OCI-LY3 (cell line): ENCODE measurements around the gene PYGB.

Experiments used
- EZH2phosphoT487 ChIP-seq: fragments of 200-600 bp; shearing (Covaris generic); IDR thresholded peaks from 2 replicates; pipeline ENCODE4 v1.6.1; 2018; ENCODE audit warnings: antibody characterized with exemption, mixed run types, low read depth
- TF ChIP-seq, protein P1 (sequence below): fragments of 200-600, 300-600 bp; sonication (generic); IDR thresholded peaks from 2 replicates; pipeline ENCODE4 v1.5.1; 2014; ENCODE audit warnings: antibody characterized with exemption, low read length, low read depth

DNA sequence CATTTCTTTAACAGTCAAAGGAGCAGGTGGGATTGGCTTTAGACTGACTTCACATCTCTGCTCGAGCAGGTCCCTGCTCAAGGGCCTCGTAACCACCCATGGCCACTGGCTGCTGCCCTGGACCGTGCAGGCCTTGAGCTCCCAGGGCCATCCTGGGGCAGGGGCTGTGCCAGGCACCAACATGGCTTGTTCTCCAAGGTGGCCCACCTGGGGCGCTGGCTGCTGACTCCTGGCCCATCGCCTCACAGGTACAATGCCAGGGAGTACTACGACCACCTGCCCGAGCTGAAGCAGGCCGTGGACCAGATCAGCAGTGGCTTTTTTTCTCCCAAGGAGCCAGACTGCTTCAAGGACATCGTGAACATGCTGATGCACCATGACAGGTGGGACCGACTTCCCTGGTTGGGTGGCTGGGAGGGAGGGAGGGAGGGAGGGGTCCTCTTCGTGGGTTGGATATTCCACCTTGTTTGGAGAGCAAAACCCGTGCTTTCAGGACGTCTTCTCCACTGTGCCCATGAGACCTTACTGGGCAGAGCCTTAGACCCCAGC is 46.1 kb downstream of the PYGB start:
- TF ChIP-seq EZH2phosphoT487, result no peak
- TF ChIP-seq, protein P1, sequence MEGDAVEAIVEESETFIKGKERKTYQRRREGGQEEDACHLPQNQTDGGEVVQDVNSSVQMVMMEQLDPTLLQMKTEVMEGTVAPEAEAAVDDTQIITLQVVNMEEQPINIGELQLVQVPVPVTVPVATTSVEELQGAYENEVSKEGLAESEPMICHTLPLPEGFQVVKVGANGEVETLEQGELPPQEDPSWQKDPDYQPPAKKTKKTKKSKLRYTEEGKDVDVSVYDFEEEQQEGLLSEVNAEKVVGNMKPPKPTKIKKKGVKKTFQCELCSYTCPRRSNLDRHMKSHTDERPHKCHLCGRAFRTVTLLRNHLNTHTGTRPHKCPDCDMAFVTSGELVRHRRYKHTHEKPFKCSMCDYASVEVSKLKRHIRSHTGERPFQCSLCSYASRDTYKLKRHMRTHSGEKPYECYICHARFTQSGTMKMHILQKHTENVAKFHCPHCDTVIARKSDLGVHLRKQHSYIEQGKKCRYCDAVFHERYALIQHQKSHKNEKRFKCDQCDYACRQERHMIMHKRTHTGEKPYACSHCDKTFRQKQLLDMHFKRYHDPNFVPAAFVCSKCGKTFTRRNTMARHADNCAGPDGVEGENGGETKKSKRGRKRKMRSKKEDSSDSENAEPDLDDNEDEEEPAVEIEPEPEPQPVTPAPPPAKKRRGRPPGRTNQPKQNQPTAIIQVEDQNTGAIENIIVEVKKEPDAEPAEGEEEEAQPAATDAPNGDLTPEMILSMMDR, result no peak
